Heart left ventricle (tissue), 16 donors: ENCODE results near the gene SMARCB1. TPM values are rescaled to one million over a fixed set of nuclear protein-coding genes. Genes with fewer than 3 reads are reported as not detected.

ENCODE experiments used
- ATAC-seq, 4 donors: fragments of 200-7000 bp; cut with Tn5 transposase; one replicate each; pipeline ENCODE4 v1.9.1; 2020 to 2022; ENCODE audit warnings: moderate library complexity in 4 of 4, mild to moderate bottlenecking in 3 of 4, moderate number of reproducible peaks in 1 of 4
- DNase-seq, 5 donors: peaks; one replicate each; pipeline ENCODE4 v3.0.0-alpha.2; 2020
- H3K27ac ChIP-seq, 12 donors: fragments of 200-600 bp; sonication (generic) in 4 of 12; one replicate each; pipeline versions ENCODE4 v1.5.0 to v1.8.0; 2016 to 2022; ENCODE audit warnings: mild to moderate bottlenecking in 2 of 12
- H3K27me3 ChIP-seq, 9 donors: fragments of 200-600 bp; sonication (generic) in 2 of 9; one replicate each; pipeline versions ENCODE4 v1.5.1 to v1.8.0; 2016 to 2022; ENCODE audit warnings: mild to moderate bottlenecking in 3 of 9
- H3K36me3 ChIP-seq, 9 donors: fragments of 200-600 bp; sonication (generic) in 2 of 9; one replicate each; pipeline versions ENCODE4 v1.5.0 to v1.8.0; 2018 to 2022; ENCODE audit warnings: mild to moderate bottlenecking in 2 of 9
- H3K4me1 ChIP-seq, 12 donors: fragments of 200-600 bp; sonication (generic) in 4 of 12; one replicate each; pipeline versions ENCODE4 v1.5.0 to v1.8.0; 2016 to 2022; ENCODE audit warnings: mild to moderate bottlenecking in 3 of 12
- H3K4me3 ChIP-seq, 12 donors: fragments of 200-600 bp; sonication (generic) in 4 of 12; one replicate each; pipeline versions ENCODE4 v1.5.0 to v1.8.0; 2017 to 2022; ENCODE audit warnings: mild to moderate bottlenecking in 9 of 12, moderate library complexity in 4 of 12
- H3K9me3 ChIP-seq, 12 donors: fragments of 200-600 bp; sonication (generic) in 4 of 12; one replicate each; pipeline versions ENCODE4 v1.5.0 to v1.8.0; 2016 to 2022; ENCODE audit warnings: mild to moderate bottlenecking in 1 of 12
- POLR2A ChIP-seq, 2 donors: fragments of 450-650 bp; IDR thresholded peaks; one replicate each; pipeline ENCODE4 v1.6.1; 2017; ENCODE audit warnings: antibody characterized with exemption in 2 of 2, mild to moderate bottlenecking in 2 of 2, moderate library complexity in 2 of 2
- WGBS, 4 donors: extraction: QIAGEN DNeasy Blood & Tissue Kit in 2 of 4; methylation state at CpG; one replicate each; pipeline versions ENCODE4 v1.1.5 to v1.1.7; 2013 to 2018; 5-methylcytosine and 5-hydroxymethylcytosine counted together
- intact Hi-C, 10 donors: fragments of 100-400 bp; cut with DNase I; formaldehyde crosslinking; loops; one replicate each; pipeline versions ENCODE4 v1.11.1 to v1.14.2; 2022
- polyA plus RNA-seq, 2 donors: library from polyadenylated mRNA; stranded (reverse); fragments of 200-250 nt; gene quantifications; one replicate each; pipeline ENCODE4 v1.2.3, GENCODE V29; 2013
- total RNA-seq, 9 donors: library from RNA; depleted of rRNA in 2 of 9; stranded (reverse); fragments of >200 nt in 2 of 9; fragmentation: NEBNext Ultra II Directional in 3 of 9; extraction: Animal tissue kit (Norgen Biotek cat#: 25700) in 3 of 9; gene quantifications; one replicate each; pipeline versions ENCODE4 v1.1.0 to v1.2.4, GENCODE V29; 2016 to 2023
- TF ChIP-seq, protein P1 (sequence below), 12 donors: fragments of 200-600 bp; sonication (generic) in 4 of 12; IDR thresholded peaks; one replicate each; pipeline versions ENCODE4 v1.5.0 to v1.8.0; 2018 to 2022; ENCODE audit warnings: antibody characterized with exemption in 12 of 12, mild to moderate bottlenecking in 5 of 12
- donor health status: ischemic (EF 13 %, LVEDD 7.1; RV severe dilation, severe dysfunction).
- donor health status: healthy with polysubstance abuse.
- donor health status: DM: no; HTN: yes; CAD: no.
- donor health status: DM: no; HTN: no; CAD: no.
- donor health status: ischemic (EF 25% LVEDD 6.9; RV normal size, moderate dysfunction).
- donor health status: ischemic (EF 25% LVEDD 5.7; RV mildly dilated, moderate dysfunction).
- donor health status: healthy.
- donor health status: DM: yes; HTN: yes; CAD: no.
- donor health status: ischemic (EF 35%, LVEDD 5.7; RV mildly dilated, moderate dysfunction).
- donor health status: nonischemic (EF 11% LVEDD 7.7; RV severe dilation, severe dysfunction).
- donor health status: DM: yes; HTN: yes; CAD: no.
- donor health status: PGD.
- donor health status: ischemic (EF 29% LVEDD 5.4; RV normal size, mild dysfunction).
- donor health status: nonischemic (EF 23%, LVEDD 6.1; RV moderate dilation, normal function).

The SMARCB1 gene
- total and polyA plus RNA-seq, 11 donors: 30.2 to 75.3 (median 45.6) TPM

DNA sequence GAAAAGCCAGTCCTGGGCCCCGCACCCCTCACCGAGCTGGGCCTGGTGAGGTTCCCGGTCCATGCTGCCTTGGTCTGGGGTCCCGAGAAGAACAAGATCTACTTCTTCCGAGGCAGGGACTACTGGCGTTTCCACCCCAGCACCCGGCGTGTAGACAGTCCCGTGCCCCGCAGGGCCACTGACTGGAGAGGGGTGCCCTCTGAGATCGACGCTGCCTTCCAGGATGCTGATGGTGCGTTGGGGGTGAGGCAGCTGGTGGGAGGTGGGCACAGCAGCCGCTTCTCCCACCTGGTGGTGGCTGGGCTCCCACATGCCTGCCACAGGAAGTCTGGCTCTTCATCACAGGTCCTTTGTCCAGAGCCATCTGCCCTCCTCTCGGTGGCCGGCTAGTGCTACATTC is 4.5 kb upstream of the SMARCB1 start:
- WGBS, 4 donors: 74 to 97% (median 94%) methylated on average over 4 to 16 of the region's 16 CpGs
- Histone ChIP-seq H3K9me3 (no peaks in the 10 kb centered on the region), H3K4me1 (peaks cover 0 to 20% (median 10%) of the 10 kb centered on the region in 12 donors), H3K27me3 (no peaks in the 10 kb centered on the region), H3K27ac (no peak overlapping the region), H3K36me3 (peaks cover 0 to 7% (median 0%) of the 10 kb centered on the region in 9 donors), H3K4me3 (no peak overlapping the region)
- intact Hi-C loops: no loop called here
- ATAC-seq (no peak), DNase-seq (no peak)
- TF ChIP-seq, protein P1, sequence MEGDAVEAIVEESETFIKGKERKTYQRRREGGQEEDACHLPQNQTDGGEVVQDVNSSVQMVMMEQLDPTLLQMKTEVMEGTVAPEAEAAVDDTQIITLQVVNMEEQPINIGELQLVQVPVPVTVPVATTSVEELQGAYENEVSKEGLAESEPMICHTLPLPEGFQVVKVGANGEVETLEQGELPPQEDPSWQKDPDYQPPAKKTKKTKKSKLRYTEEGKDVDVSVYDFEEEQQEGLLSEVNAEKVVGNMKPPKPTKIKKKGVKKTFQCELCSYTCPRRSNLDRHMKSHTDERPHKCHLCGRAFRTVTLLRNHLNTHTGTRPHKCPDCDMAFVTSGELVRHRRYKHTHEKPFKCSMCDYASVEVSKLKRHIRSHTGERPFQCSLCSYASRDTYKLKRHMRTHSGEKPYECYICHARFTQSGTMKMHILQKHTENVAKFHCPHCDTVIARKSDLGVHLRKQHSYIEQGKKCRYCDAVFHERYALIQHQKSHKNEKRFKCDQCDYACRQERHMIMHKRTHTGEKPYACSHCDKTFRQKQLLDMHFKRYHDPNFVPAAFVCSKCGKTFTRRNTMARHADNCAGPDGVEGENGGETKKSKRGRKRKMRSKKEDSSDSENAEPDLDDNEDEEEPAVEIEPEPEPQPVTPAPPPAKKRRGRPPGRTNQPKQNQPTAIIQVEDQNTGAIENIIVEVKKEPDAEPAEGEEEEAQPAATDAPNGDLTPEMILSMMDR (IDR thresholded peaks at IDR 0.05): no peak
- TF ChIP-seq POLR2A (IDR thresholded peaks at IDR 0.05): no peak

DNA sequence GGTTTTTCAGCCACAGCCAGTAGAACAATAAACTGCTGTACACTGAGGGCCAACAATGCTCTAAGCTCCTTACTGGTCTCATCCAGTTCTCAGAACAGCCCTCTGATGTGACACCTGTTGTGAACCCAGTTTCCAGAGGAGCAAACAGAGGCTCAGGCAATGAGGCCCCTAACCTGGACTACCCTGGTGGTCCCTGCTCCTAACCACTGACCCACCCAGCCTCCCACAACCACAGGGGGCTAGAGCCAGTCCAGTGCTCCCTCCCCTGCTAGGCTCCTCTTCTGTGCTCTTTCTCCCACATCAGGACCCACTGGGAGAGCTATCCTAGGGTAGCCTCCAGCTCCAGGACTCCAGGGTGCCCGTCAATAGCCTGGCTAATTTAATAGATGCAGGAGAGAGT is 4.1 kb upstream of the SMARCB1 start:
- TF ChIP-seq, protein P1 (IDR thresholded peaks at IDR 0.05): no peak
- TF ChIP-seq POLR2A (IDR thresholded peaks at IDR 0.05): no peak
- DNase-seq: no peak
- WGBS, 4 donors: 96 to 100% (median 99%) methylated on average over 1 of the region's 1 CpG
- Histone ChIP-seq H3K4me3 (no peak overlapping the region), H3K36me3 (peaks cover 0 to 7% (median 0%) of the 10 kb centered on the region in 9 donors), H3K27me3 (no peaks in the 10 kb centered on the region), H3K27ac (no peak overlapping the region), H3K4me1 (peaks cover 0 to 20% (median 11%) of the 10 kb centered on the region in 12 donors), H3K9me3 (no peaks in the 10 kb centered on the region)
- intact Hi-C loops: no loop called here
- no peak for ATAC-seq

DNA sequence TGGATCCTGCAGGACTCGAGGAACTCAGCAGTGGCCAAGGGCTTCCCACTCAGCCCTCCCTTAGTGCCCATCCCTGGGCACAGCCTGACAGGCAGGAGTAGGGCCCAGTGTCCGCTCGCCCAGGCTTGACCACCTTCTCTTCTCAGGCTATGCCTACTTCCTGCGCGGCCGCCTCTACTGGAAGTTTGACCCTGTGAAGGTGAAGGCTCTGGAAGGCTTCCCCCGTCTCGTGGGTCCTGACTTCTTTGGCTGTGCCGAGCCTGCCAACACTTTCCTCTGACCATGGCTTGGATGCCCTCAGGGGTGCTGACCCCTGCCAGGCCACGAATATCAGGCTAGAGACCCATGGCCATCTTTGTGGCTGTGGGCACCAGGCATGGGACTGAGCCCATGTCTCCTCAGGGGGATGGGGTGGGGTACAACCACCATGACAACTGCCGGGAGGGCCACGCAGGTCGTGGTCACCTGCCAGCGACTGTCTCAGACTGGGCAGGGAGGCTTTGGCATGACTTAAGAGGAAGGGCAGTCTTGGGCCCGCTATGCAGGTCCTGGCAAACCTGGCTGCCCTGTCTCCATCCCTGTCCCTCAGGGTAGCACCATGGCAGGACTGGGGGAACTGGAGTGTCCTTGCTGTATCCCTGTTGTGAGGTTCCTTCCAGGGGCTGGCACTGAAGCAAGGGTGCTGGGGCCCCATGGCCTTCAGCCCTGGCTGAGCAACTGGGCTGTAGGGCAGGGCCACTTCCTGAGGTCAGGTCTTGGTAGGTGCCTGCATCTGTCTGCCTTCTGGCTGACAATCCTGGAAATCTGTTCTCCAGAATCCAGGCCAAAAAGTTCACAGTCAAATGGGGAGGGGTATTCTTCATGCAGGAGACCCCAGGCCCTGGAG is 3.3 kb upstream of the SMARCB1 start:
- intact Hi-C loops: no loop called here
- ATAC-seq (no peak), DNase-seq (no peak)
- peaks cover 0 to 7% (median 0%) of the 10 kb centered on the region in 9 donors for H3K36me3 ChIP-seq
- 79 to 87% (median 86%) methylated on average over 12 to 15 of the region's 15 CpGs for WGBS, 4 donors
- H3K4me1 ChIP-seq: peaks cover 4 to 25% (median 18%) of the 10 kb centered on the region in 12 donors
- H3K27ac ChIP-seq: no peak overlapping the region
- H3K27me3 ChIP-seq: no peaks in the 10 kb centered on the region
- no peaks in the 10 kb centered on the region for H3K9me3 ChIP-seq
- no peak for TF ChIP-seq POLR2A (IDR thresholded peaks at IDR 0.05)
- TF ChIP-seq, protein P1 (IDR thresholded peaks at IDR 0.05): no peak
- H3K4me3 ChIP-seq: no peak overlapping the region

DNA sequence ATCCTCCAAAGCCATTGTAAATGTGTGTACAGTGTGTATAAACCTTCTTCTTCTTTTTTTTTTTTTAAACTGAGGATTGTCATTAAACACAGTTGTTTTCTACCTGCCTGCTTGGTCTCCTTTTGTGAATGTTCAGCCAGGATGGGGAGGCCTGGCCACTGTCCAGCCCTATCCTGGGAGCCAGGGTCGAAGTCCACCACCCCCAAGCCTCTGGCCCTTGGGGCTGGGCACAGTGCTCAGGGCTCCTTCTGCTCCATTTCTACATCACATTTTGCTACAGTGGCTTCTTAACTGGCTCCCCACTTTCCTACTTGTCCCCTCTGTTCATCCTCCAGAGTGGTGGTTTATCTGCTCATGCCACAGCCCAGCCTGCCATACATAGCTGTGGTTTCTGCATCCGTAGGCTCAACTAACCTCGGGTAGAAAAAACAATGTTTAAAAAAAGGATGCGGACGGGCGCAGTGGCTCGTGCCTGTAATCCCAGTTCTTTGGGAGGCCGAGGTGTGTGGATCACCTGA is 2.5 kb upstream of the SMARCB1 start:
- intact Hi-C loops: no loop called here
- no peaks in the 10 kb centered on the region for H3K9me3 ChIP-seq
- H3K4me3 ChIP-seq: no peak overlapping the region
- peaks cover 4 to 32% (median 26%) of the 10 kb centered on the region in 12 donors for H3K4me1 ChIP-seq
- ATAC-seq: no peak
- WGBS, 4 donors: 86 to 90% (median 87%) methylated on average over 8 of the region's 8 CpGs
- peaks cover 0 to 7% (median 0%) of the 10 kb centered on the region in 9 donors for H3K36me3 ChIP-seq
- TF ChIP-seq, protein P1 (IDR thresholded peaks at IDR 0.05): no peak
- no peak for DNase-seq
- H3K27ac ChIP-seq: no peak overlapping the region
- no peaks in the 10 kb centered on the region for H3K27me3 ChIP-seq
